Pons (tissue), 1 donor: Measurements from ENCODE around the gene CFAP251.
"Not testable (repeated sequence)": the region's sequence is repeated elsewhere in the genome, so short reads cannot be mapped to it uniquely, and the experiment has no call there.

Experiments
- DNase-seq: peaks from one replicate; pipeline ENCODE4 v3.0.0-alpha.2; 2016; ENCODE audit warnings: low spot score

The CFAP251 gene

GRCh38 chr12:122026706-122027333, 108.4 kb downstream of the CFAP251 start:
- DNase-seq, result no peak

- DNase-seq, result peak; percentile 77
Observed at GRCh38 chr12:122028165-122028904, 109.9 kb downstream of the CFAP251 start.

GRCh38 chr12:122028905-122029560, 110.6 kb downstream of the CFAP251 start:
- DNase-seq, result no peak

GRCh38 chr12:122029620-122030423, 111.4 kb downstream of the CFAP251 start:
- DNase-seq, result no peak

GRCh38 chr12:122030424-122031035, 112.1 kb downstream of the CFAP251 start:
- DNase-seq, result no peak

GRCh38 chr12:122031342-122032216, 113.2 kb downstream of the CFAP251 start:
- DNase-seq, result no peak

- DNase-seq, result no peak
Observed at GRCh38 chr12:122032580-122032979, 114.2 kb downstream of the CFAP251 start.

- DNase-seq, result no peak
Observed at GRCh38 chr12:122035292-122035691, 116.9 kb downstream of the CFAP251 start.

- DNase-seq, result no peak
Observed at GRCh38 chr12:122036153-122036552, 117.8 kb downstream of the CFAP251 start.

- DNase-seq, result no peak
Observed at GRCh38 chr12:122040579-122041386, 122.4 kb downstream of the CFAP251 start.

- DNase-seq, result not testable (repeated sequence)
Observed at GRCh38 chr12:122041458-122041857, 123.1 kb downstream of the CFAP251 start.

GRCh38 chr12:122042910-122043309, 124.5 kb downstream of the CFAP251 start:
- no peak for DNase-seq

- no peak for DNase-seq
Observed at GRCh38 chr12:122043476-122043875, 125.1 kb downstream of the CFAP251 start.

GRCh38 chr12:122045262-122045661, 126.9 kb downstream of the CFAP251 start:
- DNase-seq, result no peak

- no peak for DNase-seq
Observed at GRCh38 chr12:122046145-122046544, 127.8 kb downstream of the CFAP251 start.

- no peak for DNase-seq
Observed at GRCh38 chr12:122048151-122048550, 129.8 kb downstream of the CFAP251 start.

- DNase-seq, result no peak
Observed at GRCh38 chr12:122049827-122050226, 131.4 kb downstream of the CFAP251 start.

- DNase-seq, result no peak
Observed at GRCh38 chr12:122050706-122051105, 132.3 kb downstream of the CFAP251 start.

- DNase-seq, result no peak
Observed at GRCh38 chr12:122051231-122051876, 133.0 kb downstream of the CFAP251 start.
